CD8-positive, alpha-beta memory T cell (primary cell): ENCODE measurements around the gene PSMA2. TPM values are rescaled to one million over a fixed set of nuclear protein-coding genes. Genes with fewer than 3 reads are reported as not detected.

ENCODE experiments used
- CTCF ChIA-PET: fragments of 350-600 bp; sonication (Branson Sonifier 250); formaldehyde crosslinking; loops from one replicate; lab custom pipeline; 2021; ENCODE audit warnings: antibody characterized with exemption; lab: Charles Lee
- POLR2A ChIA-PET: fragments of 350-600 bp; sonication (Branson Sonifier 250); formaldehyde crosslinking; loops from one replicate; lab custom pipeline; 2021; ENCODE audit warnings: antibody characterized with exemption; lab: Charles Lee
- DNase-seq, 5 donors: peaks; one replicate each; pipeline versions ENCODE4 v3.0.0 to v3.0.0-alpha.2; 2020 to 2022; ENCODE audit warnings: mixed read lengths in 1 of 5
- H3K27ac ChIP-seq: one replicate; pipeline ENCODE4 v1.7.0; 2013; ENCODE audit warnings: low read depth, mild to moderate bottlenecking, low read length, moderate library complexity
- H3K27me3 ChIP-seq: 2 replicates; pipeline ENCODE4 v1.7.0; 2013; ENCODE audit warnings: low read length, mild to moderate bottlenecking; ENCODE audit not compliant: insufficient read depth, poor library complexity, severe bottlenecking
- H3K36me3 ChIP-seq: 2 replicates; pipeline ENCODE4 v1.7.0; 2013; ENCODE audit warnings: mild to moderate bottlenecking, low read length, moderate library complexity; ENCODE audit not compliant: insufficient read depth
- H3K4me1 ChIP-seq: 2 replicates; pipeline ENCODE4 v1.7.0; 2013; ENCODE audit warnings: mild to moderate bottlenecking, low read length, moderate library complexity; ENCODE audit not compliant: insufficient read depth
- H3K4me3 ChIP-seq: 2 replicates; pipeline ENCODE4 v1.7.0; 2013; ENCODE audit warnings: mild to moderate bottlenecking, low read length
- H3K9me3 ChIP-seq: 2 replicates; pipeline ENCODE4 v1.7.0; 2013; ENCODE audit warnings: mild to moderate bottlenecking, low read length
- H3K27ac Mint-ChIP-seq, 8 donors: one replicate each; pipeline ENCODE4 v1.8.0; 2020 to 2021; ENCODE audit warnings: mixed read lengths in 8 of 8, mild to moderate bottlenecking in 6 of 8, inconsistent platforms in 3 of 8, moderate library complexity in 3 of 8
- H3K27me3 Mint-ChIP-seq, 2 donors: one replicate each; pipeline ENCODE4 v1.8.0; 2020 to 2021; ENCODE audit warnings: mixed read lengths in 2 of 2, mild to moderate bottlenecking in 1 of 2, moderate library complexity in 1 of 2
- H3K36me3 Mint-ChIP-seq, 3 donors: one replicate each; pipeline ENCODE4 v1.8.0; 2020 to 2021; ENCODE audit warnings: mixed read lengths in 3 of 3, inconsistent platforms in 1 of 3, mild to moderate bottlenecking in 1 of 3
- H3K4me1 Mint-ChIP-seq, 3 donors: one replicate each; pipeline ENCODE4 v1.8.0; 2020 to 2021; ENCODE audit warnings: mixed read lengths in 3 of 3, inconsistent platforms in 1 of 3, mild to moderate bottlenecking in 1 of 3
- H3K4me3 Mint-ChIP-seq, 7 donors: one replicate each; pipeline ENCODE4 v1.8.0; 2020 to 2021; ENCODE audit warnings: mixed read lengths in 7 of 7, mild to moderate bottlenecking in 6 of 7, moderate library complexity in 4 of 7, inconsistent platforms in 2 of 7
- H3K9me3 Mint-ChIP-seq, 5 donors: one replicate each; pipeline ENCODE4 v1.8.0; 2020 to 2022; ENCODE audit warnings: mixed read lengths in 5 of 5, mild to moderate bottlenecking in 3 of 5, moderate library complexity in 2 of 5, inconsistent platforms in 1 of 5
- polyA plus RNA-seq: library from polyadenylated mRNA; unstranded; fragments of 300-500 nt; fragmentation: Illumina TruSeq; gene quantifications from one replicate; pipeline ENCODE4 v1.2.3, GENCODE V29; 2021
- total RNA-seq, 2 experiments: library from RNA; stranded (reverse); gene quantifications; one replicate each; pipeline ENCODE4 v1.2.3, GENCODE V29; 2021

The PSMA2 gene
- total RNA-seq (100 to 1,000 TPM; 176 to 179 TPM), polyA plus RNA-seq (238 TPM)

DNA sequence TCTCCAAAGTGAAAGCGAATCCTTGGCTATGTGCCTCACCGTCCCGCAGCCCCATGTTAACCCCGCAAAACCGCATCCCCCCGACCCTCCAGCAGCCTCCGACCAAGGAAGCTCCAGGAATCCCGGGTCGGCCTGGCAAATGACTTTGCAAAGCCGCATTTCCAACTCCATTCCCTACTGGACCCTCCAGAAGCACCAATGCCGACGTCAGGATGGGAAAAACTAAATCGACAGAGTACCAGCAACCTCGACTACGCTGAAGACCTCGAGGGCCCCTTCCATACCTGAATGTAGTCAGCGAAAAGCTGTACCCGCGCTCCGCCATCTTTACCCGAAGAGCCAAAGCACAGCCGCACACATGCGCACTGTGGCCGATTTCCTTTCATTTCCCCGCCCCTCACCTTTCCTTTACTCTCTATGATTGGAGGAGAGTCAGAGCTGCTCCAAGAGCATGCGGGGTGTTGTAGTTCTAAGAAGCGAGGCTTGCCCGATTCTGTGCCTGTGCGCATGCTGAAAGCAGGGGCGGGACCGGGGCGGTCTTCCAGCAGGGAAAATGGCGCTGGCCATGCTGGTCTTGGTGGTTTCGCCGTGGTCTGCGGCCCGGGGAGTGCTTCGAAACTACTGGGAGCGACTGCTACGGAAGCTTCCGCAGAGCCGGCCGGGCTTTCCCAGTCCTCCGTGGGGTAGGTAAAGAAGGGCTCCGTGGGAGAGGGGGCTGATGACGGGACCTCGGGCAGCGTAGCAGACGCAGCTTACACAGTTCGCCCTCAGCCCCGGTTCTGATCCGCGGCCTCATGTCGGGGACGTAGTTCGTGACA lies at the start of gene PSMA2, which contains the start of gene MRPL32:
TSS of gene PSMA2 (minus strand) at position 341 of the 818 bp plus-strand sequence. CDS start at position 325, 16 bp downstream.
TSS of gene MRPL32 (plus strand) at position 543 of the 818 bp plus-strand sequence. CDS start at position 554, 11 bp downstream.
- H3K27ac Mint-ChIP-seq, result peak within 1 kb of the TSS; percentile 83 to 100 (median 98)
- ChIA-PET POLR2A (interaction anchor here (0.5 to 2.2 kb wide), 9 partner anchors 8 to 822 kb away, joined by 3 to 17 read pairs (median 4); partner anchors contain the start of genes C7orf25 and STK17A), CTCF (interaction anchor here (0.8 to 4.6 kb wide), 8 partner anchors 10 to 906 kb away, joined by 3 to 31 read pairs (median 5); partner anchors contain the start of genes C7orf25 and STK17A)
- H3K36me3 Mint-ChIP-seq, result peaks cover 0 to 47% (median 4%) of the 10 kb centered on the region in 3 donors
- peak within 1 kb of the TSS; percentile 95 to 100 (median 99) for H3K4me3 Mint-ChIP-seq
- H3K9me3 Mint-ChIP-seq, result no peaks in the 10 kb centered on the region
- Histone ChIP-seq H3K36me3 (peaks cover 5% of the 10 kb centered on the region), H3K27me3 (no peaks in the 10 kb centered on the region), H3K27ac (peak within 1 kb of the TSS; percentile 88), H3K4me3 (peak within 1 kb of the TSS; percentile 98), H3K4me1 (peaks cover 49% of the 10 kb centered on the region), H3K9me3 (no peaks in the 10 kb centered on the region)
- peak; percentile 91 to 97 (median 94) for DNase-seq
- H3K27me3 Mint-ChIP-seq, result no peaks in the 10 kb centered on the region
- H3K4me1 Mint-ChIP-seq, result peaks cover 65 to 87% (median 80%) of the 10 kb centered on the region in 3 donors

DNA sequence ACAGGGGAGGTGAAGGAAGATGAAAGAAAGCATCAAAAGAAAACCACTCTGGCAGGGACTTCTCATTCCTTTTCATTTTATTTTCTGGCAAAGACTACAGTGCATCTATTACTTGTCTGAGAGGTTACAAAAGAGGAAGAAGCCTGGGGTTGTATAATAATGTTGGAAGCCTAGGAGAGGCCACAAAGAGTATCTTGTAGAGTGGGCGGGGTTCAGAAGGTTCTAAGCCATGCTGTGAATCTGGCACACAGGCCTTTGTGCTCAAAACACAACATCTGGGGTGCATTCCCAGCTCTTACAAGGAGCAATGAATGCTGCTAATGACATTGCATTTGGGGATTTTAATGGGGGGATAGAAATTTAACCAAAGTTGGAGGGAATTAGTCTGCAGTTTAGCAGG lies 49.6 kb upstream of the PSMA2 start:
- POLR2A ChIA-PET, result no interaction called here
- CTCF ChIA-PET, result no interaction called here
- no peaks in the 10 kb centered on the region for H3K4me1 ChIP-seq

DNA sequence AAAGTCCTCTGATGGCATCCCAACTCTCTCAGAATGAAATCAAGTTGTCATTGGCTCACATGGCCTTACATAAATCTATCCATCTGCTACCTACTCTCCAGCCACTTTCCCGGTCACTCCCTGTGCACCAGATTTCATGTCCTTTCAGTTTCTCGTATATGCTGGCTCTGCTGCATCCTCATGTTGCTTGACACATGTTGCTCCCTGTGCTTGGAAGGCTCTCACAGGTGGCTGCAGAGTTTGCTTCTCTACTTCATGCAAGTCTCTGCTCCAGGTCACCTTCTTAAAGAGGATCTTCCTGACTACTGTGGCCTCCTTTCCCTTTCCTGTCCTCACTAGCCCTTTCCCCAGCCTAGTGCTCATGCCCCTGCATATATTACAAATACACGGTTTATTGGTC lies 48.5 kb upstream of the PSMA2 start:
- Histone ChIP-seq H3K9me3 (no peaks in the 10 kb centered on the region), H3K36me3 (no peaks in the 10 kb centered on the region), H3K27me3 (no peaks in the 10 kb centered on the region), H3K4me3 (no peak overlapping the region), H3K27ac (no peak overlapping the region), H3K4me1 (no peaks in the 10 kb centered on the region)
- Mint-ChIP-seq H3K4me1 (no peaks in the 10 kb centered on the region), H3K36me3 (no peaks in the 10 kb centered on the region), H3K27me3 (peaks cover 3 to 28% of the 10 kb centered on the region in 2 donors), H3K4me3 (no peak overlapping the region), H3K9me3 (peaks cover 0 to 5% (median 0%) of the 10 kb centered on the region in 5 donors), H3K27ac (no peak overlapping the region)
- no peak for DNase-seq
- ChIA-PET CTCF (no interaction called here), POLR2A (no interaction called here)

More for the DNA sequence above, 49.6 kb upstream of the PSMA2 start:
- H3K4me1 Mint-ChIP-seq, result no peaks in the 10 kb centered on the region
- Histone ChIP-seq H3K27me3 (no peaks in the 10 kb centered on the region), H3K27ac (no peak overlapping the region), H3K36me3 (no peaks in the 10 kb centered on the region), H3K4me3 (no peak overlapping the region), H3K9me3 (no peaks in the 10 kb centered on the region)
- H3K27me3 Mint-ChIP-seq, result peaks cover 8 to 32% of the 10 kb centered on the region in 2 donors
- no peak overlapping the region for H3K4me3 Mint-ChIP-seq
- no peak for DNase-seq
- no peaks in the 10 kb centered on the region for H3K36me3 Mint-ChIP-seq
- no peak overlapping the region for H3K27ac Mint-ChIP-seq
- peaks cover 0 to 5% (median 0%) of the 10 kb centered on the region in 5 donors for H3K9me3 Mint-ChIP-seq

DNA sequence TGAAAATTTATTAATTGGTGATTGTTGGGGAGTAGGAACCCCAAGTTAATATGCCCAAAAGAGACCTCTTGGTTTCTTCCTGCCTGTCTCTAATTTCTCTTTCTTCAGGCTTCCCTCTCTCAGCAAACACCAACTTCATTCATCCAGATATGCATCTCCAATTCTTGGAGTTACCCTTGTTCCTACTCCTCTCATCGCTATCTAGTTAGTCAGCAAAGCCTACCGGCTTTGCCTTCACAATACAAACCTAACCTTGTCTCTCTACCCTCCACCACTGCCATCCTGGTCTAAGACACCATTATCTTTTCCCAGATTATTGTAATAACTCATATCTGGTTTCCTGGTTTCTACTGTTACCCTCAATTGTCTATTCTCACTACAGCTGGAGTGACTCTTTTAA lies 48.1 kb upstream of the PSMA2 start:
- ChIA-PET POLR2A (no interaction called here), CTCF (no interaction called here)

DNA sequence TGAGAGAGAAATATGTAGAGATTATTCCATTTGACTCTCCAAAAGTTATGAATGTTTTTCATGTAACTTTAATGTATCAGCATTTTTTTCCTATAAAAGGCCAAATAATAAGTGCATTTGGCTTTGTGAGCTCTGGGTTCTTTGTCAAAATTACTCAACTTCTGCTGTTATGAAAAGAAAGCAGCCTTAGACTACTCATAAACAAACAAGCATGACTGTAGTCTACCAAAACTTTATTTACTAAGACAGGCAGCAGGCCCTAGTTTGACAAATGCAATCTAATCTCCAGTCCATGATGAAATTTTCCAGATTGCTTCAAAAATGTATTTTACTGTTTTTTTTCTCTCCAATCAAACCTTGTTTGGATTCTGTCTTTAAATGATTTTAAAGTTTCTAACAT lies 46.5 kb upstream of the PSMA2 start:
- H3K4me3 Mint-ChIP-seq, result no peak overlapping the region
- no peaks in the 10 kb centered on the region for H3K36me3 Mint-ChIP-seq
- Histone ChIP-seq H3K9me3 (no peaks in the 10 kb centered on the region), H3K27ac (no peak overlapping the region), H3K27me3 (no peaks in the 10 kb centered on the region), H3K4me3 (no peak overlapping the region), H3K36me3 (no peaks in the 10 kb centered on the region), H3K4me1 (no peaks in the 10 kb centered on the region)
- H3K27ac Mint-ChIP-seq, result no peak overlapping the region
- POLR2A ChIA-PET, result no interaction called here
- peaks cover 0 to 1% (median 0%) of the 10 kb centered on the region in 5 donors for H3K9me3 Mint-ChIP-seq
- H3K27me3 Mint-ChIP-seq, result peaks cover 10 to 32% of the 10 kb centered on the region in 2 donors
- CTCF ChIA-PET, result no interaction called here
- H3K4me1 Mint-ChIP-seq, result no peaks in the 10 kb centered on the region
- DNase-seq, result no peak

More for the DNA sequence above, 48.1 kb upstream of the PSMA2 start:
- Mint-ChIP-seq H3K4me1 (no peaks in the 10 kb centered on the region), H3K4me3 (no peak overlapping the region), H3K27ac (no peak overlapping the region), H3K9me3 (peaks cover 0 to 5% (median 0%) of the 10 kb centered on the region in 5 donors), H3K36me3 (no peaks in the 10 kb centered on the region), H3K27me3 (peaks cover 5 to 28% of the 10 kb centered on the region in 2 donors)
- DNase-seq, result no peak
- Histone ChIP-seq H3K4me3 (no peak overlapping the region), H3K27ac (no peak overlapping the region), H3K36me3 (no peaks in the 10 kb centered on the region), H3K4me1 (no peaks in the 10 kb centered on the region), H3K27me3 (no peaks in the 10 kb centered on the region), H3K9me3 (no peaks in the 10 kb centered on the region)

DNA sequence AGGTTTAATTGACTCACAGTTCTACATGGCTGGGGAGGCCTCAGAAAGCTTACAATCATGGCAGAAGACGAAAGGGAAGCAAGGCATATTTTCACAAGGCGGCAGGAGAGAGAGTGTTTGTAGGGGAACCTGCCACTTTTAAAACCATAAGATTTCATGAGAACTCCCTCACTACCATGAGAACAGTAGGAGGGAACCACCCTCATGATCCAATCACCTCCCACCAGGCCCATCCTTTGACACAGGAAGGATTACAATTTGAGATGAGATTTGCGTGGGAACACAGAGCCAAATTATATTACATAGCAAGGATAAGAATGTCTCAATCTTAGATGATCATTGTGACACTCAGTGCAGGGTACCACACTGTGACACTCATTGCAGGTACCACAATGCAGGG lies 44.4 kb upstream of the PSMA2 start:
- no peaks in the 10 kb centered on the region for H3K27me3 ChIP-seq
- H3K36me3 ChIP-seq, result no peaks in the 10 kb centered on the region
- no peak overlapping the region for H3K27ac Mint-ChIP-seq
- no peaks in the 10 kb centered on the region for H3K4me1 Mint-ChIP-seq
- POLR2A ChIA-PET, result no interaction called here
- H3K4me3 ChIP-seq, result no peak overlapping the region
- no peak for DNase-seq
- peaks cover 0 to 1% (median 0%) of the 10 kb centered on the region in 5 donors for H3K9me3 Mint-ChIP-seq
- H3K36me3 Mint-ChIP-seq, result no peaks in the 10 kb centered on the region
- no peaks in the 10 kb centered on the region for H3K9me3 ChIP-seq
- no peaks in the 10 kb centered on the region for H3K4me1 ChIP-seq
- H3K27ac ChIP-seq, result no peak overlapping the region
- H3K27me3 Mint-ChIP-seq, result peaks cover 10 to 32% of the 10 kb centered on the region in 2 donors
- no peak overlapping the region for H3K4me3 Mint-ChIP-seq
- CTCF ChIA-PET, result no interaction called here

DNA sequence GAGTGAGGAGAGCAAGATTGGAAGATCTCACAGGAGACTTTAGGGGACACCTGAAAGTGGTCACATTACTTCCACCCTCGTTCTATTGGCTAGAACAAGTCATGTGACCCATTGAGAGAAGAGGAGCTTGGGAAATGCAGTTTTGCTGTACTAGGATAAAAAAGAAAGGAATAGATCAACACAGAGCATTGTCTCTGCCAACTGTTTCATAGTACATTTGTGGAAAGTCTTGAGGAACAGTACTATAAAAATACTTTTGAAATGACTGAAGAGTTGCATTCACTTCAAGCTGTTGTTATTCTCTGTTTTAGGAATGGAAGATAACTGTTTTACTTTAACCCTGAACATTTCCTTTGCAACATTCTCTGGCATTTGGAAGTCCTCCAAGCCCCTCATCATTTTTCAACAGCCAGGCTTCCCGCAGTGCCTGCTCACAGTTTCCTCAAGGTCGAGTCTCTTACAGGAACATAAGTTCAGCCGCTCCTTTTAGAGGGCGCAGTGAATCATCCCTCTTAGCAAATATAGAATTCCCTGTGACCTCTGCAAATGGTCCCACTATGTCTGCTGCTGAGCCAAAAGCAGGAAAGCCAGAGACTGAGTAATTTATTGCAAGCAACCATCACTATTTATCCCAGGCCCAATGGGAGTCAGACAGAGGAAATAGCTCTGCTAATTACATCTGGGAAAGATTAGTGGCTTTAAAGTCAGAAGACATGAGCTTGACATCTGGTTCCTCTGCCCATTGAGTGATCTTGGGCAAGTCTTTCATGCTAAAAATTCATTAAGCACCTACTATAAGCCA lies 40.9 kb upstream of the PSMA2 start:
- ChIA-PET POLR2A (no interaction called here), CTCF (no interaction called here)
- H3K27ac Mint-ChIP-seq, result no peak overlapping the region
- no peaks in the 10 kb centered on the region for H3K36me3 Mint-ChIP-seq
- H3K4me1 Mint-ChIP-seq, result no peaks in the 10 kb centered on the region
- Histone ChIP-seq H3K9me3 (no peaks in the 10 kb centered on the region), H3K4me3 (no peak overlapping the region), H3K27ac (no peak overlapping the region), H3K27me3 (no peaks in the 10 kb centered on the region), H3K4me1 (no peaks in the 10 kb centered on the region), H3K36me3 (no peaks in the 10 kb centered on the region)
- peaks cover 10 to 24% of the 10 kb centered on the region in 2 donors for H3K27me3 Mint-ChIP-seq
- peaks cover 0 to 1% (median 0%) of the 10 kb centered on the region in 5 donors for H3K9me3 Mint-ChIP-seq
- no peak overlapping the region for H3K4me3 Mint-ChIP-seq
- no peak for DNase-seq
